PFSK-1 (cell line): ENCODE results near the gene SLC19A1.

ENCODE experiments used
- POLR2AphosphoS5 ChIP-seq: IDR thresholded peaks from 2 replicates; pipeline ENCODE4 v1.6.1; 2012; ENCODE audit warnings: low read depth, mild to moderate bottlenecking, control low read depth, low read length, moderate library complexity
- TAF1 ChIP-seq: IDR thresholded peaks from 2 replicates; pipeline ENCODE4 v1.6.1; 2012; ENCODE audit warnings: low read length, control low read depth, borderline replicate concordance; ENCODE audit not compliant: insufficient read depth
- TF ChIP-seq, protein P1 (sequence below), 2 experiments: IDR thresholded peaks; 2 replicates each; pipeline versions ENCODE4 v1.6.1 to v1.8.0; 2011 to 2012; ENCODE audit warnings: low read depth in 2 of 2, low read length in 2 of 2, control low read depth in 1 of 2, inconsistent platforms in 1 of 2, mild to moderate bottlenecking in 1 of 2, moderate library complexity in 1 of 2; ENCODE audit not compliant: insufficient read depth in 1 of 2

DNA sequence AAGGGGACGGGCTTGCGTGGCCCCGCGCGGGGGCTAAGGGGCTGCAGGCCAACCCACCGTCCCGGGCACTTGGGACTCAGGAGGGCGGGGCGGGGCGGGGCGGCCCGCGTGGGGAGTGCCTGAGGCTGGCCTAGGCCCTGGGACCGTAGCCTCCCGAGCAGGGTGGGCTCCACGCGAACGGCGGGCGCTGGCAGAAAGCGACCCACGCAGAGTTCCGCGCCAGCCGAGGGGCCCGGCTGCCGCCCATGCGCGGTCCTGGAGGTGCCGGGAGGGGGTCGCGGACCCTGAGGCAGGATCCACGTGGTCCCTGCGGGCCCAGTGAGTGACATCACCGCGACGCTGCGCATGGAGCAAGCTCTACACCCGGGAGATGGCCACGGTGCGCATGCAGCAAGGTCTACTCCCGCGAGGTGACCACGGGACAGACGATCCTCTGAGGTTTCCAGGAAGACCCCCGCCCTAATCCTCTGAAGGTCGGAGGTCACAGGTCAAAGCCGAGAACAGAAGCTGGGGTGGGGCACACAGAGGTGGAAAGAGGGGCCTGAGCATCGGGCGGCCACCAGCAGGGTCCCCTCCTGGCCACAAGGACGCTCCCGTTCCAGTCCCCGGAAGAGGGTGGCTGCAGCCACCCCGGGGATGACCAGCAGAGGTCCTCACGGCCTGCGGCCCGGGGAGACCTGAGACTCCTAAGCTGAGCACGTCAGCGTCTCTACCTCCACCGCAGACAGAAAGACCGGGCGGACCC, 13.5 kb upstream of the SLC19A1 start:
- TF ChIP-seq, protein P1, sequence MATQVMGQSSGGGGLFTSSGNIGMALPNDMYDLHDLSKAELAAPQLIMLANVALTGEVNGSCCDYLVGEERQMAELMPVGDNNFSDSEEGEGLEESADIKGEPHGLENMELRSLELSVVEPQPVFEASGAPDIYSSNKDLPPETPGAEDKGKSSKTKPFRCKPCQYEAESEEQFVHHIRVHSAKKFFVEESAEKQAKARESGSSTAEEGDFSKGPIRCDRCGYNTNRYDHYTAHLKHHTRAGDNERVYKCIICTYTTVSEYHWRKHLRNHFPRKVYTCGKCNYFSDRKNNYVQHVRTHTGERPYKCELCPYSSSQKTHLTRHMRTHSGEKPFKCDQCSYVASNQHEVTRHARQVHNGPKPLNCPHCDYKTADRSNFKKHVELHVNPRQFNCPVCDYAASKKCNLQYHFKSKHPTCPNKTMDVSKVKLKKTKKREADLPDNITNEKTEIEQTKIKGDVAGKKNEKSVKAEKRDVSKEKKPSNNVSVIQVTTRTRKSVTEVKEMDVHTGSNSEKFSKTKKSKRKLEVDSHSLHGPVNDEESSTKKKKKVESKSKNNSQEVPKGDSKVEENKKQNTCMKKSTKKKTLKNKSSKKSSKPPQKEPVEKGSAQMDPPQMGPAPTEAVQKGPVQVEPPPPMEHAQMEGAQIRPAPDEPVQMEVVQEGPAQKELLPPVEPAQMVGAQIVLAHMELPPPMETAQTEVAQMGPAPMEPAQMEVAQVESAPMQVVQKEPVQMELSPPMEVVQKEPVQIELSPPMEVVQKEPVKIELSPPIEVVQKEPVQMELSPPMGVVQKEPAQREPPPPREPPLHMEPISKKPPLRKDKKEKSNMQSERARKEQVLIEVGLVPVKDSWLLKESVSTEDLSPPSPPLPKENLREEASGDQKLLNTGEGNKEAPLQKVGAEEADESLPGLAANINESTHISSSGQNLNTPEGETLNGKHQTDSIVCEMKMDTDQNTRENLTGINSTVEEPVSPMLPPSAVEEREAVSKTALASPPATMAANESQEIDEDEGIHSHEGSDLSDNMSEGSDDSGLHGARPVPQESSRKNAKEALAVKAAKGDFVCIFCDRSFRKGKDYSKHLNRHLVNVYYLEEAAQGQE (IDR thresholded peaks at IDR 0.05; ENCODE audit: insufficient read depth in 1 of 2, low read depth in 2 of 2, low read length in 2 of 2): no peak
- TF ChIP-seq POLR2AphosphoS5 (no peak), TAF1 (no peak)
